Measurements from ENCODE around the gene ZNF692.

ZNF692 gene

DNA sequence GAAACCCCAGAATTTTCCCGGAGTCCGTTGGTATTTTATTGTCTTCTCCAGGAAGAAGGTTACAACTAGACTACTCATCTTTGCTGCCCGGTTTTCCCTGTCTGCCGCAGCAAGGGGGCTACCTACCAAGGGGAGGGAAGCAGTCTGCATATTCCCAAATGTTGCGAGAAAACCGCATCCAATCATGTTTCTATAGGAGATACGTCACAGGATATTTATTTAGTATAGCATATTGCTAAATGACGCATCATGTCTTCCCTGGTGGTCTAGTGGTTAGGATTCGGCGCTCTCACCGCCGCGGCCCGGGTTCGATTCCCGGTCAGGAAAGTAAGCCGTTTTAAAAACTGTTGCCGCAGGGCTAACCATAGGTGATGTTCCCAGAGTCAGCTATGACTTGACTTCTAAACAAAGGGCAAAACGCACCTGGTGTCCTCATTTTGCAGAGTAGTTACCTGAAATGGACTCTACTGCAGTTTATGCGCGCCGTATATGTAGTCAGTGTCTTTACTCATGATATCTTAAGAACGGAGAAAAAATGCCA is 15.2 kb upstream of the ZNF692 start:
- DNase-seq = peak; percentile 99

DNA sequence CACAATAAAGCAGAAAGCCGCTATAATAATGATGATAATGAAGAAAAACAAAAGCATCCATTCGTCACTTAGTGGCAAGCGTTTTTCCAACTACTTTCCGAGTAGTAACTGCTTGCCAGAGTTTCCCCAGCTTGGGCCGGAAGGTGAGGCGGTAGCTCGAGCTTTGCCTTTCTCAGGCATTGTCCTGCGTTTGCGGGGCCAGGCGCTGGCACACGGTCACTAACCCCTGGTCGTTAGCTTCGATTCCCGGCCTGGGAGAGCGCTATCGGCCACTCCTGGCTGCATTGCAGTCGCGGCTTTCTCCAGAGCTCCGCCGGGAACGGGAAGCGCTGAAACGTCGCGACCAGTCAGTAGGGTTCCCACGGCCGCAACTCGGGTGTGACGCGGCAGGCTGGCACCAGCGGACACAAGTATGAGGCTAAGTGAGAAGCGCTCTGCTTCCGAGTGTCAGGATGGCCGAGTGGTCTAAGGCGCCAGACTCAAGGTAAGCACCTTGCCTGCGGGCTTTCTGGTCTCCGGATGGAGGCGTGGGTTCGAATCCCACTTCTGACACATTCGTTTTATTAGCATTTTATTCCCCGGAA is 14.6 kb upstream of the ZNF692 start:
- peak; percentile 100 for DNase-seq

DNA sequence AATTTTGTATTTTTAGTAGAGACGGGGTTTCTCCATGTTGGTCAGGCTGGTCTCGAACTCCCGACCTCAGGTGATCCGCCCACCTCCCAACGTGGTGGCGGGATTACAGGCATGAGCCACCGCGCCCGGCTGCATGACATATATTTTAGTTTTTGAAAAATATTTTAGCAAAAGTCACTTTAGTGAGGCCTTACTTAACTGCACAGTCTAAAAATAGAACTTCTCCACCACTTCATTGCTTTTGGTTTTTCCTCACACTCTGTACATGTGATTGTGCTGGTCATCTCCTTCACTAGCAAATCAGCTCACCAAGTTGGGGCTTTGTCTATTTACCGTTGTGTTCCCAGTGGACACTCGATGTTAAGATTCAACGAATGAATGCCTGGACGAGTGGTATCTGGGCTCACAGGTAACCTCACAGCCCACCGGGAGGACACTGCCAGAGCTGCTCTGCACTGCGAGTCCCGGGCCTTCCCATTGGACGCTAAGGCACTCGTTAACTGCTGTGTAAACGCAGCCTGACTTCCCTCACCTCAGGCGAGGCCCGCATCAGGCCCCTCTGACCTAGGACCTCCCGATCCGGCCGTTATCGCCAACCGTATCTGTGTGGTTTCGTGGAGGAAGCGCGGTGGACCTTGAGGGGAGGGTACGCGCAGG is 14.0 kb upstream of the ZNF692 start:
- DNase-seq = peak; percentile 91

DNA sequence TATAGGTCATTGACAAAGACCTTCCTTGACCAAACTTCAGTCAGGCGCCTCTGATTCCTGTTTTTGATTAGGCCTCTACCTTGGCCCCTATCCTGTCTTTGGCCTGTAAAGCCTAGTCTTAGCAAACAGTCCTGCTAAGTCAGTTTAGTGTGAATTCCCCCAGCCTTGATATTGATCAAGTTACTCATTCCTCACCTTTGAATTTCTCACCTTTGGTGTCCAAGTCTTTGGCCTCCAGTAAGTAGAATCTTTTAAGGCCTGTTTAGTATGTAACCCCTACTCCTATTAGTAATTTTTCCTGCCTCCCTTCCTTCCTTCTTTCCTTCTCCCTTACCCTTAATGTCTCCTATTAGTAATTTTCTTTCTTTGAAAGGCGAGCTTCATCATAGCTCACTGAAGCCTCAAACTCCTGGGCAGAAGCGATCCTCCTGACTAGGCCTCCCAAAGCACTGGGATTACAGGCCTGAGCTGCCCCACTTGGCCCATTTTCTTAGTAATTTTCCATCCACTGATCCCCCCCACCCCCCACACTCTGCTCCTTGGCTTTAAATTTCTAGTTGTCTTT is 13.0 kb upstream of the ZNF692 start:
- DNase-seq = no peak

DNA sequence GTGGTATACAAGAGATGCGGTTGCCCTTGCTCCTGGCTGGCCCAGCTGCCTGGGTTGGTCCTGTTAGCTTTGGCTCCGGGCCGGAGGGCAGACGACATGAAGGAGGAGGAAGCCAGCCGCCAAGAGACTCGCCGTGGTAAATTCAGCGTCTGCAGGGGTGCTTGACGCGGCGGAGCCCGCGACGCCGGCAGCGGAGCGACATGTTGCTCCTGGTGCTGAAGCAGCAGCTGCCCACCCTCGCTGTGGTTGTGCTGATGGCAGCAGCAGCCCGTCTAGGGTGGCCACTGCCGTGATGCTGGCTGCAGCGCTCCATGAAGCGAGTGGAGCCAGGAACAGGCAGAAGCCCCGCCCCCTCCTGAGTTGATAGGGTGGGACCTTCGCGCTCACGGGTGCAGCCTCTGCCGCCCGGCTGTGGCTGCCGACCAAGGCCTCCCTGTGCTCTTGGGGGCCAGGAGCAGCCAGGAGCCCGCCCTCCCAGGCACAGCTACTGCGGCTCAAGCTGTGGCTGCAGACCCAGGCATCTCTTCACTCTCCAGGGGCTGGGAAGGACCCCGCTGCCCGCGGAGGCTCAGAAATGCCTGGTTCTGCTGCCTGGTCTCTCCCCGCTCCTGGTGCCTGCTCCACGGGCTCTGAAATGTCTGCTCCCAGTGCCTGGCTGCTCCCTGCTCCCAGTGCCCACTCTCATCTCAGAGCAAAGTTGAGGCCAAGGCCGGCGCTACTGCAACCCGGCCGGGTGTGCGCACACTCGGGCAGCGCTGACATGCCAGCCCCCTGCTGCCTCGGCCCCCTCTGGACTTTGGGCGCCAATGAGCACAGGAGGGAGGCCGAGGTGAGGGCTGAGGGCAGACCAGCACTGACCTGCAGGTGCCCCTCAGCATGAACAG is 4.4 kb upstream of the ZNF692 start:
- DNase-seq = peak; percentile 94

DNA sequence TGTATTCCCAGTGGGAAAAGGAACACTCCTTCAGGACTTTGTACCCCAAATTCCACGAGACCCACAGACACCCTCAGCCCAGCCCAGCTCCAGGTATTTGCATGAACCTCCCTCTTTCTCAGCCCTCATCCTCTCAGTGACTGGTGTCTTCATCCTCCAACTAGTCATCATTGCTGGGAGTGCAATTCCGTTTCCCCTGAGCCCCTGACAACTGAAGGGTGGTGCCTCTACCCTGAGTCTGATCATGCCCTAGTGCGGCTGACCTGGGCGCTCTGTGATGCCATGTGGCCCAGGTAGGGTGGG is 3.8 kb upstream of the ZNF692 start:
- no peak for DNase-seq

DNA sequence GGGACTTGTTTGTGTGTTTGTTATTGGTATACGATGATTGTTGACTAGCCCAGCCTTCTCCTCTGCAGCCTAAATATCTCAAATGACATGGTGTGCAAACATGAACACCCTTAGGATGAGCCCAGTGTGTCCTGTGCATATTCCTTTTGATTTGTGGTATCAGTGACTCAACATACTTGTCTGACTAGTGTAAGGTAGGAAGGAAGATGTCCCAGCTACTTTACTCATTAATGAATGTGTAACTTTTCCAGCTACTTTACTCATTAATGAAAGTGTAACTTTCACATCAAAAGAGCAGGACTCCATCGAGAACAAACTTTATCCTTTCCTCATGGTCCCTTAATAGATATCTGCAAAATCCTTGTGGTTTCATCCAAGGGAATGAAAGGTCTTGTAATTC is 2.7 kb upstream of the ZNF692 start:
- DNase-seq = no peak

DNA sequence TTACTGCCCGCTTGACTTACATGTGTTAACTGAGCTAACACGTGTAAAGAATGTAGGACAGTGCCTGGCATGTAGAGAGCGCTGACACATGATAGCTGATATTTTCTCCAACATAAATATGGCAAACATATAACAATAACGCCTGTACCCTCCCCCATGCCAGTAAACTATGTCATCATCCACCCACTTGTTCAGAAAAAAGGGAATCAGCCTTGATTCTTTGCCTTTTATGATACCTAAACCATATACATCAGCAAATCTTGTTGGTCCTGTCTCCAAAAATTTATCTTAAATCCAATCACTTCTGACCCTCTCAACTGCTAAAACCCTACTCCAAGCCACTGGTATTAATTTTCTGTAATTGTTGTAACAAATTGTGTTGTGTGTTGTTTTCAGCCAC is 1.1 kb upstream of the ZNF692 start:
- DNase-seq = no peak

DNA sequence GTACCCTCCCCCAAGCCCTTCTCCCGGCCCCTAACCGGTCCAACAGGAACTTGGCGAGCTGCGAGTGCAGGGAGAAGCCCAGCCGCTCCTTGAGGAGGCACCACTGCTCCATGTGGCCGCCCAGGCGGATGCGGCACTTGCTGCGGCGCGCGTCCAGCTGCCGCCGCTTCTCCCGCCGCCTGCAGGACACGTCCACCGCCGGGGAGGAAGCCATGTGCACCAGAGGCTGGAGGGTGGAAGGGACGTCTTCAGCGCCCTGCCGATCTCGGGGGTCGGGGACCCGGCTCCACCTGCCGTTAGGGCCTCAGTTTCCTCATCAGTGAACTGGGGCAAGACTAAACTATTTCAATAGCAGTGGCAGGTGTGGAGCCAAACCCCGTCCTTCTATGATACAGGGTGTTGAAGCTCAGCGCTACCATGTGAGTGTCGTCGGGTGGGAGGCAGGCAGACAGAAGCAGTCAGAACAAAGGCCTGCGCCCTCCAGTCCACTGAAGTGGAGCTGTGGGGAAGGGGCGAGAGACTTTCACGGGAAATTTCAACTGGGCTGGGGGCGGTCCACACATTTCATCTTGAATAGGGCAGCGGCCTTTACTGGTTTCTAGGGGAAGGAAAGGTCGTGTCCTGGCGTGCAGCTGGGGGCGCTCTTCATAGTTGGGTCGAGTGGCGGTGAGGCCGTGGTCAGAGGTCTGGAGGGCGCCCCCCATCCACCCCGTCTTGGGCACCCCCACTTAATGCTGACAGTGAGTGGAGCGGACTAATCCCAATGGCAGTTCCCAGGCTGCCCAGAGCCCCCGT is 592 bp downstream of the ZNF692 start:
- peak; percentile 92 for DNase-seq

DNA sequence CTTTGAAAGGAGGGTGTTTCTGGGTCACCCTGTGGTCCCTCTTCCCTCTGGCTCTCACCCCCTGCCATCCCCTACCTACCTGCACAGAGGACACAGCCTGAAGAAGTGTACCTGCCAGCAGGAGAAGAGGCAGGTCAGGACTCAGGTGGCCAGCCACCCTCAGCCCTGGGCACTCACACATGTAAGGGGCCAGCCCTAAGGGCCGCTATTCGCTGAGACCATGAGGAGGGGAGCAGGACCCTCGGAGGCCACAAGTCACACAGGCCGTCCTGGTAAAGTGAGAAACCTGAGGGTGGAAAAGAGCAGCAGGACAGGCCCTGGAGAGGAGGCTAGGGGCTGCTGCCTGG is 1.2 kb downstream of the ZNF692 start:
- DNase-seq = no peak

DNA sequence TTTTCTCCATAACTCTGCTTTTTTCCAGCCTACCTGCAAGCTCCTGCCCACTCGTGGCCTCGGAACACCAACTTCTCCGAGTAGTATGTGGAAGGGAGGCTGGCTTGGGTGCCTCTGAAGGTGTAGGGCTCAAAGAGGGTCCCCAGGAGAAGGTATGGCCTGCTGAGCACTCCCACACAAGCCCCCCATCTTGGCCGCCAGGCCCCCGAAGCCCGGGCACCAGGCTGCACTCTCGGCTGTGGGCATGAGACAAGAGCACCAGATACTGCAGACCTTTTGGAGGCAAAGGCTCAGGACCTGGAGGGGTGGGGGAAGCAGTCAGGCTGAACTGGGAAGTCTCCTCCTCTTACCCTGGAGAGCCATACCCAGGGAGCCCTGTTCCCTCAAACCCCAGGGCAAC is 1.7 kb downstream of the ZNF692 start:
- no peak for DNase-seq

DNA sequence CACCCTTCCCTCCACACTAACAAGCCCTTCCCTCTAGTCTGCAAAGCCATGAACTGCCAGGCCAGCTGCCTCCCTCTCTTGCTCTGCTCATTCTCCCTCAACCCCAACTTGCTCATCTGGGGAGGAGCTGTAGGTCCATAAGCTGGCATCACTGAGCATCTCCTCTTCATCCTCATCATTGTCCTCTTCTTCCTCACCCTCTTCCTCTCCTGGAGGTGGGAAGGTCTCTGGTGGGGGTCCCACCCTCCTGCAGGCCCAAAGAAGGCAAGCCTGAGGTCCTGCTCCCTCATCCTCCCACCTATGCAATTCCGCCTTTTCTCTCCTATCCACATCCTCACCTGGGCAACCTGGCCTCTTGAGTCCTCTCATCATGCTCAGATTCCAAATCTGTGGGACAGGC is 2.7 kb downstream of the ZNF692 start:
- DNase-seq = no peak

DNA sequence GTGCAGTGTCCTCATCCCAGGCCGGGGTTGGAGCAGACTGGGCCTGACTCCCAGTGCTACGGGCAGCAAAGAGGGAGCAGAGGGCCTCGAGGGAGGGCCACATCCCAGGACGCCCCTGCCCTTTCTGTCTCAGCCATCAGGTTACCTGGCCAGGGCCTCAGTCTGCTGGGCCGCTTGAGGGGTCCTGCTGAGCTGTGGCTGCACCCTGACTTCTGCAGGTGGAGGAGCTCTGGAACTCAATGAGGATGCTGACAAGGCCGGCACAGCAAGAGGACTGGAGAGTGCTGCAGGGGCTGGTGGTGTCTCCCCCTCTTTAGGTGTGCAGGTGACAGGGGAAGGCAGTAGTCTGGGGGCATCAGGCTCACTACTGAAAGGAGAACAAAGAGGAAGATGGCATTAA is 3.3 kb downstream of the ZNF692 start:
- DNase-seq = no peak

DNA sequence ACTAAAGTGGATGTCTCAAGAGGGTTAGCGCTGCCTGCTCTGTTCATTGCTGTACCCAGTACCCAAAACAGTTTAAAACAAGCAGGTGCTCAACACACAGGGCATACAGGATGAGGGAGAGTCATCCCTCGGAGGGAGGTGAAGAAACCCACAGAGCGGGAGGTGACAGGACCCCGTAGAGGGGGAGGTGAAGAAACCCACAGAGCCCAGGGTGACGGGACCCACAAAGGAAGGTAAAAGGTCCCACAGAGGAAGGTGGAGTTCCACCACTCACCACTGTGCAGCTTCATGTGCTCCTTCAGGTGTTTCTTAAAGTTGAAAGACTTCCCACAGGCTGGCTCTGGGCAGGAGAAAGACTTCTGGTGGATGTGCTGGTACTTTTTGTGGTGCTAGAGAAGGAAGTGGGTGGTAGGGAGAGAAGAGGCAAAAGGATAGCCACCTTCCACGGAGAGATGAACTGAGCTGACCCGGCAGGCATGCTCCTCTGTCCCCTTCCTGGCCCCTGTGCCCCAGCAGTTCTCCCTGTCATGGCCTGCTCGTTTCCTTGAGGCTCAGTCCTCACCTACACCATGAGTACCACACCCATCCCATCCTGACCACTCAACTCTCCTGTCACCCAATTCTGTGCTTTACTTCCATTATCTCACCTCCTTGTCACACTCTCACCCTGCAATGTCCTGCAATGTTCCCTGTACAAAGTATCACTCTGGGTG is 5.1 kb downstream of the ZNF692 start:
- no peak for DNase-seq

DNA sequence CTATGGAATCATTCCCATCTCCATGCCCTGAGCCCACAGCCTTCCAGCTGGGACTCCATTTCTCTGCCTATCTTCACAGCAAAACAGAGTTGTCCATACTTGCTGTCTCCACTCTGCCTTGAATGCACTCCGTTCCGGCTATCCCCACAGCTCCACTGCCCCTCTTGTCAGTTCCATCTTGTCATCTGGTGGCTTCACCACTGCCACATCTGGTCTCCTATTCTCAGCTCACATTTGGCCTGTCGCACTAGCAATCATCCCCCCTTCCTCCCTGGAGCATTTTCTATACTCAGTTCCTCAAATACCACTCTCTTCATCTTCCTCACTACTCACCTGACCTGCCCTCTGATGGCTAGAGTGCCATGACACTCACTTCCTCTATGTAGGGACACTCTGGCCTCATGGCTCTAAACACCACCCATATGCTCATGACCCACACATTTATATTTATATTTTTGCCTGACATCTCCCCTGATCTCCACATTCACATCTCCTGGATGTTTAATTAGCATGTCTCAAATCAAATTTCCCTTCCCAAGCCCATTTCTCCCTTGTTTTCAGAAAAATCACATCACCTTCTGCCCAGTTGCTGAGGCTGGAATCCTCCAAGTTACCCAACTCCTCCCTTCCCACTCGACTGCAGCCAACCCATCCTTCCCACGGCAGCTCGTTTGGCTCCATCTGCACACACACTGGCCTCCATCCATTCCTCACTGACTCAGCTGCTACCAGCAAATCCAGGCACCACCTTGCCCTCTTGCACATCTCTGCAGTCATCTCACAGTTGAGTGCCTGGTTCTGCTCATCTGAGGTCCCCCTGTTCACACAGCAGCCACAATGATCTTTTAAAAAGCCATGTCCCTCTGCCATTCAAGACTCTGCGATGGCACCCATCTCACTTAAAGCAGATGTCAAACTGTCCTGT is 6.1 kb downstream of the ZNF692 start:
- DNase-seq = no peak

DNA sequence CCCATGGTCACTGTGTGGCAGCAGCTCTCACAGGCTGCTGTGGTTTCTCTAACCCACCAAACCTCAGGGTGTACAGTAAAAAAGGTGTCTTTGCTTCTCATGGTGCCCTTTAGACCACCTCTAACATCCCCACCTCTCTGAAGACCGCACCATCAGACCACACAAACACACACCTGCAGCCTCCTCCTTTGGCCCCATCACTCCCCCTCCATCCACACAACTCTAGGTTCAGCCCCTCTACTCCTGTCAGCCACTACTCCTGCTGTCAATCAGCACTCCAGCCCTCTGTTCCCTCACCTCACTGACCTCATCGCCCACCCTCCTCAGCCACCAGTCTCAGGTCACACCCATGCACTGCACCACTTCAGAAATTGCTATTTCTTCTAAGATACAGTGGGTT is 7.5 kb downstream of the ZNF692 start:
- no peak for DNase-seq

DNA sequence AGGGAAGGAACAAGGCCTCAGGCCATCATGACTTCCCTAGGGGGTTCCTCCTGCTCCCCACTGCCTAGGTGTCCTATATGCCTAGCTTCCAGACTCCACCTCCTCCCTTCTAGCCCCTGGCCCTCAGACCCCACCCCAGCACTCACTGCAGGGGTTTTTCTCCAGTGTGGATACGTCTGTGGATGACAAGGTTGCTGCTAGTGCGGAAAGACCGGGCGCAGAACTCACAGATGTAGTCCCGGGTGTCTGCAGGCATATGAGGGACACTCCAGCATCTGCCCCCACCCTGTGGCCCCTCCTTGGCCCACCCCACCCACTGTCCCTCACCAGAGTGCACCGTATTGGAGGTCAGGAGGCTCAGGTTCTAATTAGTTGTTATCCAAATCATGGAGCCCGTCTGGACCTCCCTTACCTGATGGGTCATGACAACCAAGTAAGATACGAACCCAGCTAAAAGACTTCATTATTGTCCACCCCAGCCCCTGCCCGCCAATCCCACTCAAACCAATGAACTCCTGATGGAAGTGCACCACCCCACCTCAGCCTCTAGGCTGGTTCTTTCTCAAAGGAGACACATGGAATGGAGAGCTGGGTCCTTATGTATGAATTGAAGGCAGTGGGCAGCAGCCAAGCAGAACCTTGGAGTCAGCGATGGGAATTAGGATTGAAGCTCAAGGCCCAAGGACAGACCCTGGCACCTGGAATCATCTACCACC is 8.2 kb downstream of the ZNF692 start:
- no peak for DNase-seq

DNA sequence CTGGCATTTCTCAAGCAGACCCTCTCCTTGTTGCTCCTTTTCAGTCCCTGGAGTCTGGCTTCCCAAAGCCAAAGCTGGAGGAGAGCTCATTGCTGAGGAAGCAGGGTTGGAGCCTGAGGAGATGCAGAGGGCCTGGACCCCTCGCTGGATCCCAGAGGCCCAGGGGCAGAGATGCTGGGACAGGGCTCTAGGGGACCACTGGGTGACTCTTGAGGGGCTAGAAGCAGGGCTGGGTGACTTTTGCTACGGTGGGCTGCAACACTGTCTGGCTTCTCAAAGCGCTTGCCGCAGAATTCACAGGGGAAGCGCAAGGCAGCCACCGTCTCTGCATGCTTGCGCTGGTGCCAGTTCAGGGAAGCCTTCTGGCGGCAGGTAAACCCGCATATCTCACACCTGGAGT is 8.8 kb downstream of the ZNF692 start:
- DNase-seq = no peak

DNA sequence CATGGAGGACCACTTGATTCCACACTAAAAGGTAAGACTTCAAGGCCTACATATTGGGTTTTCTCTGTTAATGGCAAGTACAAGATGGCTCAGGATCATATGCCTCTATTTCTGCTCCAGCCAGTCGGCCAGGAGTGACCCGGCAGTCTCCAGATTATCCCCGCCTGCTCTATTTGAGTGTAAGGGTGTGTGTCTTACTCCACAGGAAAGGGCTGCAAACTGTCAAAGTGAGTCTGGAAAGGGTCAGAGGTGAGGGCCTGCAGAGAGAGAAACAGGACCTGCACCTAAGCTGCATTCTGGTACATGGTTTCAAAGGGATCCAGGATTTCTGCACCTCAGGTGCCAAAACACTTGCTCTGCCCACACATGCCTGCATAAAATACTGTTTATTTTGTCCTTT is 9.2 kb downstream of the ZNF692 start:
- DNase-seq = no peak

DNA sequence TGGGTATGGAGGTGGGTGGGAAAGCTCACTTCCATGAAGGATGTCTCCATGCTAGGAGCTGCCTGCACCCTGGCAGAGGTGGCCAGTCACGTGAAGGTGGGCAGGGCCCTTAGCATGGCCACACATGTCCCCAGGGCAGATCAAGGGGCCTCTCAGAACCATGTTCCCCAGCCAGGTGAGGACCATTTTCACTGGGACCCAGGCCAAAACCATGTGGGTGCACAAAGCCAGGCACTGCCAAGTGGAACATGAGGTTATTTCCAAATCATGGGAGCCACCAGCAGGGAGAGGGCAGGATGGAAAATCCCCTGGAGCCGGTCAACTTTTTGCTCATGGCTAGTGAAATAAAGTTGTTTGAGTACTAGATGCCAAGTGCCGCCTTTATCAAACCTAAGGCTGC is 9.7 kb downstream of the ZNF692 start:
- no peak for DNase-seq

DNA sequence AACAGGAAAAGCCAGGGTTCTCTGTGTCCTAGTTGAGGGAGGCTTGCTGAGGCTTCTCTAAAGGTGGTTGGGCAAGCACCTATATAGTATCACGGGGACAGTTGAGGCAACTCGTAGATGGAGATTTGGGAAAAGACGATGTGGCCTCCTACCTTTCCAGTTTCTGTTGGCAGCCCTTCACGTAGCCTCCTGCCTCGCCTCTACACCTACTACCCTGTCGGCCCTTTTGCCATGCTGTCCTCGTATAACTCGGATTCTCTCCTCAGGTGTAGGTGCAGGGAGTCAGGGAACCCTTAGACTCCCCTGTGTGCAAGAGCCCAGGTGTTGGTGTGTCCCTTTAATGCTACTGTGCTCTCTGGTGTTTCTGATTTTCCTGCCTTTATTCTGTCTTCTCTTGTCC is 10.3 kb downstream of the ZNF692 start:
- no peak for DNase-seq

All from eye (tissue), 1 donor.